ENCODE measurements around the gene TMEM14A. TPM values are rescaled to one million over a fixed set of nuclear protein-coding genes. Genes with fewer than 3 reads are reported as not detected.
A peak's percentile ranks its signal among the peaks of the same experiment; 100 is the strongest.
"Not testable (repeated sequence)": the region's sequence is repeated elsewhere in the genome, so short reads cannot be mapped to it uniquely, and the experiment has no call there.

The TMEM14A gene
- total RNA-seq, 1 donor from 2014 or later: 21.1 TPM

DNA sequence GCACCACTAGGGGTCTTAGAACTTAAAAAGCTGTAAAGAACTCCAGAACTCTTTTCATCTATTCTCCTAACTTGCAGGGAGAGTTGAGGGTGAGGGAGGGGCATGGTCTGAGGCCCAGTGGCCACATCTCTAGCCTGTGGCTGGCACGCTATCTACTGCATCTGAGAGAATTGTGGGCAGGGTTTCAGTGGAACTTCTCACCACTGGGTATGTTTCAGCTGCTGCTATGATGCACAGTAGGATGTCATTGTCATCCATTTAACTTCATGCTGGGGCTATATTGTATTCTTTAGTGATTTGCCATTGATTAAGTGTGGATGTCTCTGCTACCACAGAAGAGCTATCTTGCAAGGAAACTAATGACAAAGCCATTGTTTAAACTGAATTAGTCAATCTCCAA lies 4.5 kb downstream of the TMEM14A start:
- Mint-ChIP-seq H3K27ac (ENCODE audit: unreplicated experiment) (no peak overlapping the region), H3K36me3 (ENCODE audit: low read depth) (peaks cover 7% of the 10 kb centered on the region), H3K27me3 (ENCODE audit: low read depth) (no peaks in the 10 kb centered on the region), H3K4me3 (ENCODE audit: unreplicated experiment) (no peak overlapping the region), H3K9me3 (ENCODE audit: low read depth) (no peaks in the 10 kb centered on the region), H3K4me1 (ENCODE audit: low read depth) (peaks cover 22% of the 10 kb centered on the region)
- TF ChIP-seq, protein P1, sequence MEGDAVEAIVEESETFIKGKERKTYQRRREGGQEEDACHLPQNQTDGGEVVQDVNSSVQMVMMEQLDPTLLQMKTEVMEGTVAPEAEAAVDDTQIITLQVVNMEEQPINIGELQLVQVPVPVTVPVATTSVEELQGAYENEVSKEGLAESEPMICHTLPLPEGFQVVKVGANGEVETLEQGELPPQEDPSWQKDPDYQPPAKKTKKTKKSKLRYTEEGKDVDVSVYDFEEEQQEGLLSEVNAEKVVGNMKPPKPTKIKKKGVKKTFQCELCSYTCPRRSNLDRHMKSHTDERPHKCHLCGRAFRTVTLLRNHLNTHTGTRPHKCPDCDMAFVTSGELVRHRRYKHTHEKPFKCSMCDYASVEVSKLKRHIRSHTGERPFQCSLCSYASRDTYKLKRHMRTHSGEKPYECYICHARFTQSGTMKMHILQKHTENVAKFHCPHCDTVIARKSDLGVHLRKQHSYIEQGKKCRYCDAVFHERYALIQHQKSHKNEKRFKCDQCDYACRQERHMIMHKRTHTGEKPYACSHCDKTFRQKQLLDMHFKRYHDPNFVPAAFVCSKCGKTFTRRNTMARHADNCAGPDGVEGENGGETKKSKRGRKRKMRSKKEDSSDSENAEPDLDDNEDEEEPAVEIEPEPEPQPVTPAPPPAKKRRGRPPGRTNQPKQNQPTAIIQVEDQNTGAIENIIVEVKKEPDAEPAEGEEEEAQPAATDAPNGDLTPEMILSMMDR (IDR thresholded peaks at IDR 0.05): no peak
- no peak for DNase-seq (ENCODE audit: low spot score)

DNA sequence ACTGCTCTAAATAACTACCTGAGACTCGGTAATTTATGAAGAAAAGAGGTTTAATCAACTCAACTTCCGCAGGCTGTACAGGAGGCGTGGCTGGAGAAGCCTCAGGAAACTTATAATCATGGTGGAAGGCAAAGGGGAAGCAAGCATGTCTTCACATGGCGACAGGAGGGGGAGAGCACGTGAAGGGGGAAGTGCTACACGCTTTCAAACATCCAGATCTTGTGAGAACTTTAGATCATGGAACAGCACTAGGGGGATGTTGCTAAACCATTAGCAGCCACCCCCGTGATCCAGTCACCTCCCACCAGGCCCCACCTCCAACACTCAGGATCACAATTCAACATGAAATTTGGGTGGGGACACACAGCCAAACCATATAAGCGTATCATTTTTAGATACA lies 5.7 kb downstream of the TMEM14A start:
- not testable (repeated sequence) for H3K27ac Mint-ChIP-seq (ENCODE audit: unreplicated experiment); H3K4me3 Mint-ChIP-seq (ENCODE audit: unreplicated experiment); H3K27me3 Mint-ChIP-seq (ENCODE audit: low read depth); H3K9me3 Mint-ChIP-seq (ENCODE audit: low read depth); DNase-seq (ENCODE audit: low spot score); H3K36me3 Mint-ChIP-seq (ENCODE audit: low read depth)
- H3K4me1 Mint-ChIP-seq (ENCODE audit: low read depth): peaks cover 11% of the 10 kb centered on the region

DNA sequence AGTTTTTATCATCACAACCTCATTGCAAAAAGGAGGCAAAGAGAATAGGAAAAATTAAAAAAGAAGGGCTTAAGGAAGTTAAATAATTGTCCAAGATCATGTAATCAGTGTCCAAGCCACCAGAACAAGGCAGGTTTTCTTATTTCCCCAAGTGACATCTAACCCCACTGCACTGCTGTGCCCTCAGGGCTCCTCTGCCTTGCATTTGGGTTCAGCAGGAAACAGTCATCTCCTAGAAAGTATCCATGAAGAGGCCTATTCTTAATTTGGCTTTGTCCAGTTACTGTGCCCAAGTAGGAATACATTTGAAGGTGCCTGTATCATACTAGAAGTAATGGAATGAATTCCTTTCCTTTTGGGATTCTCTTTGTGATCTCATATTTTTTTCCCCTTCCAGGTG lies 10.5 kb downstream of the TMEM14A start:
- Mint-ChIP-seq H3K4me1 (ENCODE audit: low read depth) (no peaks in the 10 kb centered on the region), H3K4me3 (ENCODE audit: unreplicated experiment) (no peak overlapping the region), H3K27me3 (ENCODE audit: low read depth) (no peaks in the 10 kb centered on the region), H3K9me3 (ENCODE audit: low read depth) (no peaks in the 10 kb centered on the region), H3K27ac (ENCODE audit: unreplicated experiment) (no peak overlapping the region), H3K36me3 (ENCODE audit: low read depth) (peaks cover 22% of the 10 kb centered on the region)
- DNase-seq (ENCODE audit: low spot score): no peak
- TF ChIP-seq, protein P1 (IDR thresholded peaks at IDR 0.05): no peak

DNA sequence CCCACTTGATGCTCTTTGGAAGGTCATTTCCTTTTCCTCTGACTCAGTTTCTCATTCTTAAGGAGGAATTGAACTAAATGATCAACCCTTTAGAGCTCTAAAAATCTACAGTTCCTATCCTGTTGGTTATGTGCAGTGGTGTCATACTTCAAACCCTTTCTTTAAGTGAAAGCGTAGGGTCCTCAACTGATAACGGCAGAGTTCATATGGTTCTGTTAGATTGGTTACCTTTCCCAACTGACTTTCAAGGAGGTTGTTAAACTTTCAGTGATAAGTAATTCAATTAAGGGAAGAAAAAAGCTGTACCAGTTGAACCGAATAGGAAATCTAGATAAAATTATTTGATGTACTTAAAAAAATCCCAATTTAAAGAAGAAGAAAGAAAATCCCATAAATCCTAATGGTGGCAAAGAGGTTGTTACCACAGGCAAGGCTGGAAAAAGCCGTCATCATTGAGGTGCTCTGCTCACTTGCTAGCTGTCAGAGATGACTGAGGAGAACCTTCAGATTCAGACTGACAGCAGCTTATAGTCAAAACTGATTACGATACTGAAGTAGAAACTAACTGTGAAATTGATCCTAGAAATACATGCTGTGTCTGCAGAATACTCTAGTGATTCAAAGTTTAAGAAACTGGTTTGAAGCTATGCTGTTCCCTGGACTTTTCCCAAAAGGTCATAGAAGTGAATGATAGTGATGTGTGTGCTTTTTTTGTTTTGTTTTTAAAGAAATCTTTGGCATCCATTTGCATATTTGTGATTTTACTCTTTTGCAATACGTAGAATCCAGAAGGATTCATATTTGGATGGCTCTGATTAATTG lies 16.2 kb downstream of the TMEM14A start:
- no peaks in the 10 kb centered on the region for H3K27me3 Mint-ChIP-seq (ENCODE audit: low read depth)
- TF ChIP-seq, protein P1 (IDR thresholded peaks at IDR 0.05): no peak
- no peaks in the 10 kb centered on the region for H3K9me3 Mint-ChIP-seq (ENCODE audit: low read depth)
- DNase-seq (ENCODE audit: low spot score): no peak
- peaks cover 15% of the 10 kb centered on the region for H3K36me3 Mint-ChIP-seq (ENCODE audit: low read depth)
- no peak overlapping the region for H3K4me3 Mint-ChIP-seq (ENCODE audit: unreplicated experiment)
- no peak overlapping the region for H3K27ac Mint-ChIP-seq (ENCODE audit: unreplicated experiment)
- no peaks in the 10 kb centered on the region for H3K4me1 Mint-ChIP-seq (ENCODE audit: low read depth)

DNA sequence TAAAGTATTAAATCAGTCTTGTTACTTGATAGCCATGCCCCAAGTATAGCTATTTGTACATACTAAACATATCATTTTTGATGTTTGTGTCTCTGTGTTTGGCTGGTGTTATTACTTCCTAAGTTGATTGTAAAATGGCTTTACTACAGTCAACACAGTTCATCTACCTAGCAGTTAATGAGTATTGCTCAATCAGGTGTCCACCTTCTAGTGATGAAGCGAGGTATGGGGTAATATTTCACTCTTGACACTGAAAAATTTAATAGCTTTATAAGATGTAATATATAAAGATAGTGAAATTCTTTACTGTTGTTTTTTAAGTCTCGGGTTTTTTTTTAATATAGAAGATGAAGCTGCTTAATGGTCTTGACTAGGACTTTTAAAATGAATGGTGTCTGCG lies 18.9 kb downstream of the TMEM14A start:
- no peak for DNase-seq (ENCODE audit: low spot score)
- H3K4me3 Mint-ChIP-seq (ENCODE audit: unreplicated experiment): no peak overlapping the region
- H3K9me3 Mint-ChIP-seq (ENCODE audit: low read depth): peaks cover 5% of the 10 kb centered on the region
- H3K36me3 Mint-ChIP-seq (ENCODE audit: low read depth): peaks cover 8% of the 10 kb centered on the region
- no peaks in the 10 kb centered on the region for H3K27me3 Mint-ChIP-seq (ENCODE audit: low read depth)
- TF ChIP-seq, protein P1 (IDR thresholded peaks at IDR 0.05): no peak
- H3K27ac Mint-ChIP-seq (ENCODE audit: unreplicated experiment): no peak overlapping the region
- no peaks in the 10 kb centered on the region for H3K4me1 Mint-ChIP-seq (ENCODE audit: low read depth)

DNA sequence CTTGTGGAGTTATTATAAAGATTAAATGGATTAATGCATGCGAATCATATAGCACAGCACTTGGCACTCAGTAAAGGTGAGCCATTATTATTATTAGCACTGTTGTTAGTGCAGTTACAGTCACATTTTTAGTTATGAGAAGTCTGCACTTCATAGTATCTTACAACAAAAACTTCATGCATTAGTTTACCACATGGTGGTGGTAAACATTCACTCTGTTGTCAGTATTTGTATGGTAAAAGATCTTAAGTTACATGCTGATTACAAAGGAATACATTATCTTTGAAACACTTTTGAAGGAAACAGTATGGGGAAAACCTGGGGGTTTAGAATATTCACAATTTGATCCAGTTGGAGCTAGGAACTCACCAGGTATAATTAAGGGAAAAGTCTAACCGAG lies 20.8 kb downstream of the TMEM14A start:
- H3K4me3 Mint-ChIP-seq (ENCODE audit: unreplicated experiment): no peak overlapping the region
- no peaks in the 10 kb centered on the region for H3K4me1 Mint-ChIP-seq (ENCODE audit: low read depth)
- DNase-seq (ENCODE audit: low spot score): no peak
- TF ChIP-seq, protein P1 (IDR thresholded peaks at IDR 0.05): peak; percentile 25
- H3K27ac Mint-ChIP-seq (ENCODE audit: unreplicated experiment): no peak overlapping the region
- peaks cover 4% of the 10 kb centered on the region for H3K36me3 Mint-ChIP-seq (ENCODE audit: low read depth)
- no peaks in the 10 kb centered on the region for H3K27me3 Mint-ChIP-seq (ENCODE audit: low read depth)
- peaks cover 5% of the 10 kb centered on the region for H3K9me3 Mint-ChIP-seq (ENCODE audit: low read depth)

All from chondrocyte (in vitro differentiated cells).